DMS153 treated with DMSO at 0.1 percent for 48 hours (cell line): ENCODE measurements around the gene ZFP64.

Experiments used
- DNase-seq: peaks from one replicate; lab custom pipeline; 2025; ENCODE audit not compliant: unreplicated experiment; lab: John Stamatoyannopoulos, UW

The ZFP64 gene

DNA sequence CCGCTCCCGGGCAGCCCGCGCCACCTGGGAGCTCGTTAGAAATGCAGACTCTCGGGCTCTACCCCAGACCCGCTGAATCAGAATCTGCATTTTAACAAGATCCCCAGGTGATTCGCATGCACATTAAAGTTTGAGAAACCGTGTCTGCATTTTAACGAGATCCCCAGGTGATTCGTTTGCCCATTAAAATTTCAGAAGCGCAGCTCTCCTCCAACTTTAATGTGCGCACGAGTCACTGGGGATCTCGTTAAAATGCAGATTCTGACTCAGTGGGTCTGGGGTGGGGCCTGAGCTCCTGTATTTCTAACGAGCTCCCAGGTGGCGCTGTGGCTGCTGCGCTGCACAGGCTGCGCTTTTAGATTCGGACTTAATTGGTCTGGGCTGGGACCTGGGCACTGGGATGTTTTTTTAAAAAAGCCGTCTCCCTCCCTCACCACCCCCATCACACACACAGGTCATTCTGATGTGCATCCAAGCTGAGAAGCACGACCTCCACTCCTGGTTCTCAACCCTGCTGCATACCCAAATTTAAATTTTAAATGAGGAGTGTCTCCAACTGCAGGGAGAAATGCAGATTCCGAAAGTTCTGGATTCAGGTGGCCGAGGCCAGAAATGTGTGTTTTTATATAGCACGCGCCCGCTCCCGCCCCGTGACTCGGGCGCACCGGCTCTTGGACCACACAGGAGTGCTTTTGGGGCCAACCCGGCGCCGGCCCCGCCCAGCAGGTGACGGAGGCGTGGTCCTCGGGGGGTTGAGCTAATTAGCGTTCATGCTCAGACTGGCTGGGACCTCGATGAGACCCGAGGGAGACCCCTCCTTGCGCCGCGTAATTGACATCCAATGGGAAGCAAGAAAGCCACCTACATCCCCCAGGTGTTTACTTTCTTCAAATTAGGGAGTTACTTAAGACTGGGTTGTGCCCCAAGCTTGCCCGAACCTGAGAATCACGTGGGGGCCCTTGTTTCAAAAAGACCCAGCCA, 85.8 kb downstream of the ZFP64 start:
- no peak for DNase-seq

DNA sequence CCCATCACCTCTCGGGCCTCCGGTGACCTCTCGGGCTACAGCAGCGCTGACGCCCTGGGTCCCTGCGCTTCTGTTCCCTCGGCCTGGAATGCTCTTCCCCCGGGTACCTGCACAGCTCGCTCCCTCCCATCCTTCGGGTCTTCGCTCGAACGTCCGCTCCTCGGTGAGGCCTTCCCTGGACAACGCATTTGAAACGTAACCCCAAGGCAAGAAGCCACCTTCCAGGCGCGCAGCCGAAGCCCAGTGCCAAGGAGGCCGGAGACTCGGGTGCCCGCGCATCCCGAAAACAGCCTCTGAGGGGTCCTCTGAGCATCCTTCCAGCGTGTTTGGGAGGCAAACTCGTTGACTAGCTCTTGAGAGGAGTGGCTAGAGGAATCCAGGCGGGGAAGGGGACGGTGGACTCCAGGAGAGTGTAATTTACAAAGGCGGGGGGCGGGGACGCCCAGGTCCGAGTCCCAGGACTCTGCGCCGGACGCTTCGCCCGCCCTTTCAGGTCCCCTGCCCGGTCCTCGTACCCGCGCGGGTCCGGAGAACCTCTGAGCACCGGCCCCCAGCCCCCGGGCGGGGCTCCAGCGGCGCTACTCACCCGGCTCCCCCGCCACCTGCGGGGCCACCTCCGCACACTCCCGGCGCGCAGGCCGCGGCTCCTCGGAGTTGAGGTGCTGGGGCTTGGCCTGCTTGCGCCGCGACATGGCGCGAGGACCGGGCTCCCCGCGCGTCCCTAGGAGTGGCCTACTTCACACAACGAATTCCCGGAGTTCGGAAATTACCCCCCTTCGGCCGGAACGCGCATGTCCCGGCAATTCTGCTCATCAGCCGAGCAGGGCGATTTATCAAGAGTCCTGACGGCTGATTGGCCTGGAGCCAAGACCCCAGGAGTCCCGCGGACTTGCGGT, 86.8 kb downstream of the ZFP64 start:
- no peak for DNase-seq

DNA sequence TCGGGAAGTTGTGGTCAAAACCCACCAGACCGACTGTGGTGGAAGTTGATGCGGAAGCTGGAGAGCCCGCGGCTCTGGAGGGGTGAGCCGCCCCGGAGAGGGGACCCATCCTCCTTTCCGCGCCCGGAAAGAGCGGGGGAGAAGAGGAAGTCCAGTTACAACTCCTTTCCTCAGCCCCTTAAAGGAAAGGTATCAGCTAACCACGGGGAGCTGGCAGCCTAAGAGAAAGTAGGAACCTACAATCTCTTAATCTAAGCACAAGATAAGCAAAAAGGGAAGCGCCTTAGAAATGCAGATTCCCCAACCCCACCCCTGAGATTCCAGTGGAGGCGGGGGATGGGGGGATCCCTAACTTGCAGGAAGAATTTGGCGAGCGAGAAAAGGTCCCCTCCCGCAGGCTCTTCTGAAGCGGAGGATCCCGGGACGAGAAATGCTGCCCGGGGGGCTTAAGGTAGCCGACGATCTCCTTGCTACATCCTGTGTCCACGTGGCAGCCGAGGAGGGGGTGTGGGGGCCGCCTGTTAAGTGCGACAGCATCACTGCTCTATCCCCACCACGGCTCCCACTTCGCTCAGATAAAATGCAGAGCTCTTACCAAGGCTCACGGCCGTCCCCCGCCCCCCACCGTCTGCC, 87.5 kb downstream of the ZFP64 start:
- DNase-seq: no peak

DNA sequence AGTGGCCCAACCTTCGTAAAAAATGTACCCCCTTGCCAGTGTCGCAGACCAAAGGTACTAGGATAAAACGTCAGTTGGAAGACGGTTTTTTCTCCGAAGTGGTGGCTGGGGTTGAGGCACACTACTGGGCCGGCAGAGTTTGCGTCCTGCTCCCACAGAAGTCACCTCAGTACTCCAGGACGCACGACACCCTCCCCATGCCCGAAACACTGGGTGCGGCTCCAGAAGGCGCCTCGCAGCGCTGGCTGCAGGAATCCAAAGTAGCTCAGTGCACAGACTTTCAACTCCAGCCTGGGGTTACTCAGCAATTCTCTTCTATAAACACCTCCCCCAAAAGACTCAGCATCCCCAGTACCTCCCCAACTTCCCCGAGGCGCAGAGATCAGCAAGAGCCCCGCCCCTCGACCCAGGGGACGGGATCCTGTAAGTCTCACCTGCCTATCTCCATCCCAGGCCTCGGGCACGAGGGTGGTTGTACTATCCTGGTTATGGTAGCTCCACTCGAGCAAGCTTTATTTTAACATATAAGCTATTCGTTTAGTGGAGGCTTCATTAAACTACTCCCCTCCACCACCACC, 88.2 kb downstream of the ZFP64 start:
- no peak for DNase-seq

DNA sequence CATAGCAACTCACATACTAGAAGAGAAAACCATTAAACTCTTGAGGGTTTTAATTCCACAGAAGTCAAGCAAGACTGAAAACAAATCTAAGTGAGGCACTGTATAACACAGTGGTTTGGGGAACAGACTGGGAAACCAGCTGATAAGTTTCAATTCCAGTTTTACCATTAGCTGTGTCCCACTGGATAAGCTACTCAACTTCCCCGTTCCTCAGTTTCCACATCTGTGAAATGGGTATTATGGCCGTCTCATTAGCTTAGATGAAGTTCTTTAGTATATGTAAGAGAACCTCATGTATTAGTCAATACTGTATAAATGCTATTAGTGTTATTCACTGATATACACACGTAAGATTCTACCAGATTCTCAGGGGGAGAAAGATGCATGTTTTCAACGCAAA, 89.0 kb downstream of the ZFP64 start:
- no peak for DNase-seq

- DNase-seq: no peak
These were observed 89.5 kb downstream of the ZFP64 start for GRCh38 chr20:52102126-52102525.
